Fibroblast of mammary gland (primary cell): ENCODE data around the gene FAM72B.
"Not testable (repeated sequence)": the region's sequence is repeated elsewhere in the genome, so short reads cannot be mapped to it uniquely, and the experiment has no call there.

Source experiments
- DNase-seq: peaks from one replicate; pipeline ENCODE4 v3.0.0-alpha.2; 2010; ENCODE audit warnings: low read depth
- H3K4me3 ChIP-seq: 2 replicates; pipeline ENCODE4 v1.5.1; 2011; ENCODE audit warnings: low read depth, mild to moderate bottlenecking, low read length, moderate library complexity; ENCODE audit not compliant: control insufficient read depth

The FAM72B gene

DNA sequence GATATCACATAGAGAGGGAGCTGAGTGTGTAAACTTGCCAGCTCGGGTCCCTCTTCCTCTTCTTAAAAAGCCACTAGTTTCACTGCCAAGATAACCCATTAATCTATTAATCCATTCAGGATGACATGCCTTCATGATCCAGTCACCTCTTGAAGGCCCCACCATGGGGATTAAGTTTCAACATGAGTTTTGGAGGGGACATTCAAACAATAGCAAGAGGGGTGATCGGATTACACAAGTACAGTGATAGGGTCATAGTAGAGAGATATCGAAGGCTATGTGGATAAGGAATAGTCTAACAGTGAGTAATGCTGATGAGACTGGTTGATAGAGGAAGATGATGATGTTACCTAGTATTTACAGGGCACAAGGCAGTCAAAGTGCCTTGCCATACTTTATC lies 18.8 kb upstream of the FAM72B start:
- not testable (repeated sequence) for H3K4me3 ChIP-seq, DNase-seq

DNA sequence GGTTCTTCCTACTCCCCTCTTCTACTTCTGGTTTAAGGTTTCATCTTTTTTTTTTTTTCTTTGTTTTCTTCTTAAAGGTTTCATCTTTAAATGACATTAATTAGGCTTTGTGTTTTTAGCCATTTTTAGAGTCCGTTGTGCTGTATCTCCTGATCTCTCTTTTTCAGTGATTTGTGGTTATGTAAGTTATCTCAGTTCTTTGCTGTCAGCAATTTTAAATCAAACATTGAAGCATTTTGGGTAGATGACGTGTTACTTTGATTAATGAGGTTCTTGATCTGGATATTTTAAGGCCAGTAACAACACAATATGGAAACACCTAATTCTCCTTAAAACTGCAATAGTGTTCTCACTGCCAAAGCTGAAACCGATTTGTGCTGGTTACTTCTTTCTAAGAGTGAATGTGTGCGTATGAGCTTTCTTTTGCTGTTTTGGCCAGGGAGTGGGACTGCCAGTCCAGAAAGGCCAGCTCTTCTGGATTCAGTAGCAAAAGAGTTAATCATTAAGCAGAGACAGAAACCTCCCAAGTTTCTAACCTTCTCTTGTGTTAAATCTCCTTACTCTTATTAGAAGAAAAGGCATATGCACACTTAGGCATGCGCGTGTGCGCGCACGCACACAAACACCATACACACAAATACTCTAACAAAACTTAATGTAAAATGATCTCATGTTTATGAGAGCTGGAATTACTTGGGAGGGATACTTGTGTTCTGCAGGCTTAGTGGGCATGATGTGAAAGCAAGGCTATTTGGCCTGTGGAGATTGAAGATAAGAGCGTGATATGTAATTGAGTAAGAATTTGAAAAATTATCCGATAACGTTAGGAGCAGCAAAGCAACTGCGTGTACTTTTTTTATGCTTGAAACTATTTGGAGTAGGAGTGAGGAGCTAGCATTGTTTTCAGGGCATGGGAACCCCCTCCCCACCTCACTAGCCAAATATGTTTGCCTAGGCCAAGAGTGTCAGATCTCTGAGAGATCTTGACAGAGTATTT lies 17.1 kb upstream of the FAM72B start:
- DNase-seq, H3K4me3 ChIP-seq: not testable (repeated sequence)

DNA sequence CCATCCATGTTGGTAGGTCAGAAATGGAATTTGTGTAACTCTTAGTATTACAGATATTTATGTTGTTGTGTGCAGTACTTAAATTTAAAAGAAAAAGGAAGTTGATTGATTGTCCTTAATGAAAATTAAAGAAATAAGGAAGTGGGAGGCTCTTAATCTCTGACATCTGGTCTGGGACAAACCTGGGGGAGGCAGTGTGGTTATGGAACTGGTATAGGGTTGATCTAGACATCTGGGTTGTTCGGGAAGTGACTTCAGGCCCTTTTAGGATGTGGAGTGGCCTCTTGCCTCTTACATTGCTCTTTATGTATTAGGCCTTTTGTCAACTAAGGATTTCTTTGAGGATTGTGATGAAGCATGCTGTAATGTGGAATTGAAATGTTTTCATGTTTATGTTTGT lies 16.1 kb upstream of the FAM72B start:
- not testable (repeated sequence) for H3K4me3 ChIP-seq, DNase-seq

DNA sequence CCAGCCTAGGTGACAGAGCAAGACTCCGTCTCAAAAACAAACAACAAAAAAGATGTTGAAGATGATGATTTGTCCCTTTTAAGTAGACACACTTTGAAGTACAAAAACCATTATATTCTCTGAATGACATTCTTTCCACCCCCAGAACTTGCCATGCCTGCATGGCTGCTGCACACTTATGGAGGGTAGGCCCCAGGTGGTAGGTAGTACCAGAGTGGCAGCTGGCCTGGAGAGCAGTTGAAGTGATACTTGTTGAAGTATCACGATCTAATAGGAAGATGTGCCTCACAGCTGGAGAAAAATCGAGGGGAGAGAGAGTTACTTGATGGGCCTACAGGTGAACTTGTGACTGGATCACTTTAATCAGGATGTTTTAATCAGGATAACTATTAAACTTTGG lies 15.6 kb upstream of the FAM72B start:
- DNase-seq, H3K4me3 ChIP-seq: not testable (repeated sequence)

- H3K4me3 ChIP-seq, DNase-seq: not testable (repeated sequence)
Observed at GRCh38 chr1:121197095-121197882, 13.1 kb upstream of the FAM72B start.

DNA sequence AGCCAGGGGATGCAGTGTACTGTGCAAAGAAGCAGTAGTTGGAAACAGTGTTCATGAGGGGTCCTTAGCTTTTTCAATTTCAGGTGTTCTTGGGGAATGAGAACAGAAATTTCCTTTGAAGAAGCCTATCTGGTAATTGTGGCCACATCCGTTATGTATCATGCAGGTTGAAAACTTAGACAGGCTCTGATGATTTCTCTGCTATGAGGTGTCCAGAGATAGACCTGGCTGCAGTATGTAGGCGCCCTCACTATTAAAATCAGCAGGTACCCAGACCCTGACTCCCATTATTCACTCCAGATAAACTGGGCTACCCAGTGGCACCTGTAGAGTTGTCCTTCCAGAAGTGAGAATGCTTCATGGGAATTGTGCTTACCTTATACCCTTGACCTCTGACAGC lies 8.4 kb upstream of the FAM72B start:
- DNase-seq, H3K4me3 ChIP-seq: not testable (repeated sequence)

DNA sequence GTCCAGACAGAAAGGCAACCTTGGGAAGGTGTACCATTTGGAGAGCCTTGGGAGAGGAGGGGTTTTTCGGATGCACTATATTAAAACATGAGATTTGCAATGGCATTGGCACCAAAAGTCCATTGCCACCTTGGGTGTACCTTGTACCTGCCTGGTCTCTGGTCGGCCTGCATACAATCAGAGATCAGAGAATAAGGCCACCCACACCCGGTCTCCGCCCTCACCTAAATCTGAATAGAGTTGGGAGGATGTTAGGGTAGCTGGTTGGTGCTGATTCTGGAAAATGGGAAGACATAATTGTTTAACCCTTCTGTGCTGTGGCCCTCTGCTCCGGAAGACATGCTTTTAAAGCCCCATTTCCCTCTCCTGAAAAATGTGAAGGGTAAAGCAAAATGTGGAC lies 3.8 kb upstream of the FAM72B start:
- DNase-seq, result not testable (repeated sequence)
- H3K4me3 ChIP-seq, result peak overlapping the region; percentile 2

DNA sequence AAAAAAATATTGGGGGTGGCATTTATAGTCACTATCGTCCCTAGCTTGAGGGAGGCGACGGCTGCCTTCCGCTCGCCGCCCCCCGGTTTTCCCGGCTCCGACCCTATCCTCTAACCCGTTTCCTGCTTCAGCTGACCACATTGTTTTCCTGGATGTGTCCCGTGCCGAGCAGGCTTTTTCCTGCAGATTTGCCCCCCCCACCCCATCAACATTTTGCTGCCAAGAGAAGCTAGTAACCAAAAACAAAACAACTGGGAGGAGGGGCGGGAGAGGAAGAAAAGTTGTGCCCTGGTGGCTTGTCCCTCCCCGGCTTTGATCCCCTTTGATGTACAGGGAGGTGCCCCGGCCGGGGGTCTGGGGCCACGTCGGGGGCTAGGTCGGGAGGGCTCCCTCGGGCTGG lies 2.1 kb upstream of the FAM72B start:
- H3K4me3 ChIP-seq, DNase-seq: not testable (repeated sequence)

DNA sequence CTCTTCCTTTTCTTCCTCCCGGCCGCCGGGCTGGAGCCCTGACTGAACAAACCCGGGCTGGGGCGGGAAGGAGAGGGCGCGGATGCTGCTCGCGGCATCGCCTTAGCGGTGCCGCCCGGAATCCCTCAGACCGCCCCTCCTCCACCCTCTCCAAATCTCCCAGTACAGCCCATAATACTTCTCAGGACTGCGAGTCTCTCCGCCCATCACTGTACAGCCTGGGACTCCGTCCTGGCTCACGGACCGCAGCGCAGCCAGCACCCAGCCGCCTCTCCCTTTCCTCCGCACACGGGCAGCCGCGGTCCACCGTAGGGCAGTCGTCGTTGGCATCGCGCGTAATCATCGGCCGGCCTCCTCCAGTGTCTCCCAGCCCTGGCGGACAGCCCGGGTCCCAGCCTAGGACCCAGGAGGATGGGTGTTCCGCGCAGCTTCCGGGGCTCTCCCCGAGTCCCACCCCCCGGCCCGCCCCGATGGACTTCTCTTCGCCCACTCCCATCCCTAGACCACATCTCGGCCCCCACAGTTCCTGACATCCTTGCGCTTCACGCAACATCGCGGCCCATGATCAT lies 1.1 kb upstream of the FAM72B start:
- not testable (repeated sequence) for H3K4me3 ChIP-seq, DNase-seq

DNA sequence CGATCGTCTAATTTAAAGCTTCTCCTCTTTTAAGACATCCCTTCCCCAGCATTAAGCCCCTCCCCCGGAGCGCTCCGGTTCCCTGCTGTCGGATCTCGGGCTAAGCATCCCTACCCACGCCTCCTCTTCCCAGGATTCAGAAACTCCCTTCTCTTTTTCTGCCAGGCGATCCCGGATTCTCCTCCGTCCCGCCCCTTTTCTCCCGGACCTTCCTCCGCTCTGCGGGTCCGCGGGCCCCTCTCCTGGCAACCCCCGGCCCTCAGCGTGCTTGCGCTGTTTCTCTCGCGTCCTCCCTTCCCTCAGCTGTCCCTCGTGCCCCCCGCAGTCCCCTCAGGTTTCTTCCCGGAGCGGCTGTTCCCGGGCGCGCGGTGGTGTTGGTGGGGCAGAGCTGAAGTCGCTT lies 273 bp downstream of the FAM72B start:
- peak; percentile 9 for DNase-seq
- H3K4me3 ChIP-seq, result peak overlapping the region; percentile 42

DNA sequence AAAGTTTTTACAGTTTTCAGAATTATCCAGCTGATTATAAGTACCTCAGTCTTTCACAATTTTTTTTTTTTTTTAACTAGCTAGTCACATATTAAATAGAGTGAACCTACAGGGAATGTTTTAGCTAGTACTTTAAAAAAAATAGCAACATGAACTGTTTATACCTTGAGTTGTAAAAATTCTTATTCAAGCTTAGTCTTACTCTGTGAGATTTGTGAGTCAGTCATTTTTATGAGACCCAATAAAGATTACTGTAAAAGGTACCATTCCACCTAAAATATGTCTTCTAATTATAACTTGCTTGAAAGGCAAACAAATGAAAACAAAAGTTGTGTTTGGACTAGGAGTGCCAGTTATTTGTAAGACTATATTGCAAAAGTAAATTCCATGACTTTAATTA lies 5.9 kb downstream of the FAM72B start:
- not testable (repeated sequence) for DNase-seq, H3K4me3 ChIP-seq

DNA sequence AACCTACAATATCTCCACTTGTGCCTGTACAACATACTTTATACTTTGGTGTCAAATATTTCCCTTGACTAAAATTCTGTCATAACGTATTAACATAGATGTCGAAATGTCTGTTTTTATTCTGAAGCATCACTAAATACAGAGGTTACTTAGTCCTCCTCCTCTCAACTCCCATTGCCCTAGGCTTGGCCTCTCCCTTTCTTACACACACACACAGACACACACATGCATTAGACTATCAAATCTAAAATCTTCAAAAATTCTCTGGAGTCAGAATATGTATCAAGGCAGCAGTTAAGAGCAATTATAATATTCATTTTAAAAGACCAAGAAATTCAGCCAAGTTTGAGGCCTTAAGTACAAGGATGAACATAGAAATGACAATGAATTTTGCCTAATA lies 7.5 kb downstream of the FAM72B start:
- DNase-seq, H3K4me3 ChIP-seq: not testable (repeated sequence)

DNA sequence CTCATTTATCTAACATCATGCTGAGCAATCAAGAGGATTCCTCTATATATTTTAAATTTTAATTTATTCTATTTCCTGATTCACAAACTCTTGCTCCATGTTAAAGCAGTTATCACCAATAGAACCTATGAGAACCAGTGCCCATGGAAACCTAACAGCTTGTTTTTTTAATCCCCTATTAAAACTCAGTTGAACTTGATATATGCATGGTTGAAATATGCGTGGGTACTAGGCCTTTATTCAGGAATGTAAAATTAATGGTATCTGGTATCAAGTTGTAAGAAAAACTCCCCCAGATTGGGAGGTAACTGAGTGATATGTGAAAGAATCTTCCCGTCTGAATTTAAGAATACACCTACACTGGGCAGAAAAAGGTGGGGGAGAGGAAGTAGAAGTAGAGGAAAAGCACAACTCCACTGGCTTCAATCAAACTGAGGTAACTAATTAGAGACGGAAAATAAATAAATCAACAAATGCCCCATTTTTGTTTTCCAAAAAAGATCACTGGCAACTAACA lies 15.9 kb downstream of the FAM72B start:
- not testable (repeated sequence) for DNase-seq, H3K4me3 ChIP-seq

GRCh38 chr1:121167225-121167738 lies 16.9 kb downstream of the FAM72B start:
- not testable (repeated sequence) for H3K4me3 ChIP-seq, DNase-seq

GRCh38 chr1:121165296-121165695 lies 18.8 kb downstream of the FAM72B start:
- peak; percentile 35 for DNase-seq
- H3K4me3 ChIP-seq, result not testable (repeated sequence)

DNA sequence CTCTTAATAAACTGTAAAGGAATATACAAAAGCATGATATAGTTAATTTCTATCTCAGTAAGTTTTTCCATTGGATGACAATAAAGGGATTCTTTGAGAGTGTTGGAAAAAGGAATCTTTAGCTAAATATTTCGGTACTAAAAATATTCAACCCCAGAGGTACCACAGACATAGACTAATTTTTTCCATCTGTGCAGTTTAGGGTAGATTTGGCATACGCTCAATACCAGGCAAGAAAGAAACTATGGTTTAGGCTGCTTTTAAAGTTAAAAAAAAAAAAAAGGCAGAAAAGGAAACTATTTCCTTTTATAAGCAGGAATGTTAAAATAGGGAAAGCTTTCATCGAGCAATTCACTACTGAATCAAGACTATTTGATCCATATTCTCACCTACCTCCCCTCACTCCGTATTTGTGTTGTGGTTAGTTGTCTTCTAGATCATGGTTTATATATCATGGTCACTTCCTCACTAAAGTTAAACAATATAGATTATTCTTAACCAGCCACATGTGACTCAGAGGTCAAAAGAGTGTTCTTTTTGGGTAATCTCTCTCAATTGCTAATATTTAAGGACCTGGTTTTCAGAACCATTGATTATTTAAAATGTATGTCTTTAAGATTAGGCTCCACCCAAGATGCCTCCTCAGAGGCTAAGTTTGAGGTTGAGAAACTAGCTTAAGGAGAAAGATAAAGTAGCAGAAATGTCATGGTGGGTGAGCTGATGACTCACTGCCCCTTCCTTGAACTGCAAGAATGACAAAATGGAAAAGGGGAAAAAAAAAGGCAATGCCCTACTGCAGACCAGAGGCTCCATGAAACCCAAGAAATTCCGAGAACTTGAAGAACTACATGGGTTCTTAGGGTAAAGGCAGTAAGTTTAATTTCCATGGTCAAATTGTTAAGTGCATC lies 20.0 kb downstream of the FAM72B start:
- DNase-seq, result peak; percentile 77
- H3K4me3 ChIP-seq, result not testable (repeated sequence)

GRCh38 chr1:121161199-121161901 lies 22.8 kb downstream of the FAM72B start:
- not testable (repeated sequence) for H3K4me3 ChIP-seq, DNase-seq
